GM18508 (cell line): Measurements from ENCODE around the gene TMCC3.
A peak's percentile ranks its signal among the peaks of the same experiment; 100 is the strongest.
"Not testable (repeated sequence)": the region's sequence is repeated elsewhere in the genome, so short reads cannot be mapped to it uniquely, and the experiment has no call there.

ENCODE experiments used
- ATAC-seq: cut with Tn5 transposase; IDR thresholded peaks from one replicate; pipeline ENCODE4 v1.9.1; 2021; ENCODE audit warnings: moderate number of reproducible peaks; ENCODE audit not compliant: insufficient read depth, unreplicated experiment

TMCC3 gene

DNA sequence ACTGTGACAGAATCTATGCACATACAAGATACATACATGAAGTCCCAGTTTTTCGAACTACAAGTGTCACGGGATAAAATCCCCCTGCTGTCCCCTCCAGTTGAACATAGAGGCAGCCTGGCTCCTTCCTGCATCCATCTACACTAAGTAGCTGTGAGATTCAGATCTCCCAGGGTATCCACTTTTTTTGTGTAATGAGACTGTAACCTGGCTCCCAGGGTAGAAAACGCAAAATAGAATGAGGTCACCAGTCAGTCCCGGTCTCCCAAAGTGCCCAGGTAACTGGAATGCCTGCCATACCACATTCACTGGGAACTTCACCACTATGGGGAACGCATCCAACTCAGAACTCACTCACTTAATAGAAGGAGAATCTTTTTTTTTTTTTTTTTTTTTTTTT lies 67.8 kb downstream of the TMCC3 start:
- ATAC-seq = no peak

DNA sequence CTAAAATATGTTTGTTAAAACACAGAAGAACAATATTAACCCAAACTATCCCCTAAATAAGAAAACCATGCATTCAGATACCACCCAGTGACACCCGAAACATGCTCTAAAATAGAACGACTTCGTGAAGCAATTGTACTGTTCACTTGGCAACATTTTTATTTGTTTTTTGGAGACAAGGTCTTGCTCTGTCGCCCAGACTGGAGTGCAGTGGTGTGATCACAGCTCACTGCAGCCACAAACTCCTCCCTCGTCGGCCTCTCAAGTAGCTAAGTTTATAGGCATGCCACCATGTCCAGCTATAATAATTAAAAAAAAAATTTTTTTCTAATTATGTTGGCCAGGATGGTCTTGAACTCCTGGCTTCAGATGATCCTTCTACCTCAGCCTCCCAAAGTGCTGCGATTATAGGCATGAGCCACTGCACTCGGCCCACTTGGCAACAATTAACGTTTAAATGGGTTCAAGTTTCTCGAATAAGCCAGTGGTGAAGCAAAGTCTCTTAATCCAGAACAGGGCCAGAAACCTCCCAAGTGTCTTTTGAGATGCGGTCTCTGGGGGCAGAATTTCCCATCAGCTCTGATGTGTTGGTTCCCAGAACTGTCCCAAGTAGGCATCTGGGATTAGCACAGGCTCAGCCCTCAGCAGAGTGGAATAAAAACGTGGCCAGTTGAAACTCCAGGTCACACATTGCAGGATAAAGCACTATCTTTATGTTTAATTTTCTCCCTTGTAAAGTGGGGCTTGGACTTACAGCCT lies 74.5 kb downstream of the TMCC3 start:
- ATAC-seq = no peak

DNA sequence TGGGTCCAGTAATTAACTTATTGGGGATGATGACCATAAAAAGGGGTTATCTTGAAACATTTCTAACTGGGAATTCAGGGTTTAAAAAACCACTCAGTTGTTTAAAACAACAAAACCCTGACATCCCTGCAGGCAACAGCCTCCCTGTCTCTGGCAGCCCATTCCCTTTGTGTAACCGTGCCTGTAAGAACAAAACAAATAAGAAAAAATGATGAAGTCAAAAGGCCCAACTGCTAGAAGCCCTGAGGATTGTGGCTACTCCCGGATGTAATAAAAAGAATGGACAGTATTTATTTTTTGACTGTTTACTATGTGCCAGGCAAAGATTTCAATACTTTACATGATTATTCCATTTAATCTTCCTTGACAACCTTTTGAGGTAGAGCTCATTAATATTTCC lies 75.3 kb downstream of the TMCC3 start:
- ATAC-seq = no peak

DNA sequence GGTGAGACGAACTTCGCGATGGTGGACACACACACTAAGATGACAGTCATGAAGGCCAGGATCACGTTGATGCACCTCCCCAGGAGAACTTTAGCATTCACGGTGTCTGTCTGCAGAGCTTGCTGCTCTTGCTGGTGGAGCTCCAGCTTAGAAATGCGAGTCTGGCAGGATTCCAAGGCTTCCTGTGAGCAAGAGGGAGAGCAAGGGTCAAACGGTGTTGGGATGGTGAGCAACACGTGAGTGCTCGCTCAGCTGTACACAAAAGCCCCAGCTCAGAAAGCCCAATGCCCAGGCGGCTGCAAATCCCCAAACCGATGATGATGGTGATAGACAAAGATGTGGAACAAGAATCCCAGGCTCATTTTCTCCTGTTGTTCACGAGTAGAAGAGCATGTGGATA lies 78.8 kb downstream of the TMCC3 start:
- no peak for ATAC-seq

DNA sequence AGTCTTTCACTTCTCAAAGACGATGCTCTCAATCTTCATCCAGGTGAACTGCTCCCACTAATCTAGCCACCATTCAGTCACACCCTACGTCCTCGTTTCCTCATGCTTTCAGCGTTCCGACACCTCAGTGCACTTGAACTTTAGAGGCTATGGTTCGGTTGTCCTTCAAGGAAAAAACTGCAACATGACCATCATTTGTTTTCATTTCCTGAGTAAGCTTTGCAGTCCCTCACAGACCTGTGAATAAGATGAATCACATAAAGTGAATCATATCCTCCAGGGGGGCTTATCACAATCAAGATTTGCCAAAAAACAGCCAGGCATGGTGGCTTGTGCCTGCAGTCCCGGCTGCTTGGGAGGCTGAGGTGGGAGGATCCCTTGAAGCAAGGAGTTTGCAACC lies 80.2 kb downstream of the TMCC3 start:
- no peak for ATAC-seq

DNA sequence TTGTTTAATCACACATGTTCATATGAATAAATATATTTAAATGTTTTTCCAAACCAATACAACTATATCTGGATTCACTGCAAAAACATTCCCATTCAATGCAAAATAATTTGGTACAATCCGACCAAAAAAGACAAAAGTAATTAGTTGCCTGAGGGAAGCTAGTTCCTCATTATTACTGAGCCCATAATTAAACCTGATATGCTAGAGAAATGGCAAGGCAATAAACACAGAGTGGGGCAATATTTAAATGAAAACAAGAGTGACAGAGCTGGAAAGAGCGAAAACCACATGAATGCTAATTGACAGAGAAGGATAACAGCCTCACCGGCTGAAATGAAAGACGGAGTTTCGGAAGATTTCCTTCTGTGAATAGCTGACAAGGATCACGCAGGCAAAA lies 82.6 kb downstream of the TMCC3 start:
- no peak for ATAC-seq

DNA sequence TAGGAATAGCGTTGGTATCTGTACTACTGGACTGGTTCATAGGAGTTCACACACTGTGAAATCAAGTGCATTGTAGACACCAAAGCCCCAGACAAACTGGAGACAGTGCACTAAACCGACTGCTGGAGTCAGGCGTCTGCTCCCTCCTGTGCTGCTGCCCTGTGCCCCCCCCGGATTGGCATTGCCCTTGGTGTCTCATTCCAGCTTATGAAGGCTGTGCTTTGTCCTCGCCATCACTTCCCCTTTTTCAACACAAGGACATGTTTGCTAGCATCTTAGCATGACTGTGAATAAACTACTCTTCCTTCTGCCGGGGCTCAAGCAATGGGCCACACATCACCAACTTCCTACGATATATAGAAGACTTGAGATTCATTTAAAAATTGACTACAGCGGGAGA lies 84.0 kb downstream of the TMCC3 start:
- ATAC-seq = no peak

GRCh38 chr12:94565683-94566082 lies 84.7 kb downstream of the TMCC3 start:
- ATAC-seq = no peak

GRCh38 chr12:94563286-94563685 lies 87.1 kb downstream of the TMCC3 start:
- ATAC-seq = no peak

DNA sequence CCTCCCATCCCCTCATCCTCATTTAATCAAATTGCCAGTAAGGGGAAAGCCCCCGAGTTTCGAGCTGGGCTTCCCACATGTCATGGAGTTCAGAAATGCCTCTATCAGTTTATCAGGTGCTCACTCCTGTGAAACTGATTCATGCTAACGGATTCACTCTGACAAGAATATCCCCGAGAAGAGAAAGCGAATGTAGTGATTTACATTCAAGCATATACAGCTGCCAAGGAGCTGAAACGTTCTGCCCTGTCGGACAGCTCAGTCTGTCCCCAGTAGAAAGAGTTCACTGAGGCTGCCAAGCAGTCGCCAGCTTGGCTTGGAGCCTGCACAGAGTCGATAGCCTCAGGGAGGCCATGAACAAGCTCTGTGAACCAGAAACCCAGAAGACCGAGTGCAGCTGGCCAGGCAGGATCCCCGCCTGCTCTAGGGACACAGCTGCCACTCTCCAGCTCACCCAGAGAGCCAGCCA lies 88.4 kb downstream of the TMCC3 start:
- peak; percentile 90 for ATAC-seq

- ATAC-seq = no peak
Measured at GRCh38 chr12:94560431-94561221, 89.7 kb downstream of the TMCC3 start.

- no peak for ATAC-seq
Measured at GRCh38 chr12:94558612-94559011, 91.7 kb downstream of the TMCC3 start.

- ATAC-seq = no peak
Measured at GRCh38 chr12:94557746-94558295, 92.5 kb downstream of the TMCC3 start.

DNA sequence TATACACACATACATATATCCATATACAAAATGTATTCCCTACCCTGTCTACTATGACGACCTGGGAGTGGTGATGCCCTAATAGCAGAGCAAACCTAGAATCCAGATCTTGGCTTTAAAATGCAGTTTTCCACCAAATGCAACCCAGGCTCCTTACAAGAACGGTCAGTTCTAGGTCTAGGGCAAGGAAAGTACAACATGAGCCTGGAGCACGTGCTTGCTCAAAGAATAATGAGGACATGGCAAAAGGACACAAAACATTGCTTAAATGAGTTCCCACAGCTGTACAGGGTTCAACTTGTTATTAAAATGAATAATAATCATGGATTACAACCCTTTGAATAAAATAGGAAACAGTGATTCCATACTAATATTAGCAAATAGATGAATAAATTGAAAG lies 94.7 kb downstream of the TMCC3 start:
- ATAC-seq = no peak

DNA sequence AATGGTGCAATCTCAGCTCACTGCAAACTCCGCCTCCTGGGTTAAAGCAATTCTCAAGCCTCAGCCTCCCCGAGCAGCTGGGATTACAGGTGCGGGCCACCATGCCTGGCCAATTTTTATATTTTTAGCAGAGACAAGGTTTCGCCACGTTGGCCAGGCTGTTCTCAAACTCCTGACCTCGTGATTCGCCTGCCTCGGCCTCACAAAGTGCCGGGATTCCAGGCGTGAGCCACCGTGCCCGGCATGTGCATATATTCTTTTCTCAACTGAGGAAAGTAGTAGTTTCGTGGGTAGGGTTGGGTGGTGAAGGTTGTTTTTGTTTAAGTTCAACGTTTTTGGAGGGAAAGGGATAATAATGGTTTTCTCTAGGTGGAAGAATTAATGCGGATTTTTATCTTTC lies 96.5 kb downstream of the TMCC3 start:
- no peak for ATAC-seq

DNA sequence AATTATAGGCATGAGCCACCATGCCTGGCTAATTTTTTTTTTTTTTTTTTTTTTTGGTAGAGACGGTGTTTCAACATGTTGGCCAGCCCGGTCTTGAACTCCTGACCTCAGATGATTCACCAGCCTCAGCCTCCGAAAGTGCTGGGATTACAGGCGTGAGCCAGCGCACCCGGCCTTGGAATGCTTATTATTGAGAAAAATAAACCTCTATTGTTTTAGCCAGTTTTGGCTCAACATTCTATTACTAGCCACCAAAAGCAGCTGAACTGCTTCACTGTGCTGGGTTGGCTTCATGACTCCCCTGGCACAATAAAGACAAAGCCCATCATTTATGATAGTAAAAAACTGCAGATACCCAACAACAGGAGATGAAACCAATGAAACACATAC lies 97.2 kb downstream of the TMCC3 start:
- no peak for ATAC-seq

GRCh38 chr12:94551810-94552209 lies 98.5 kb downstream of the TMCC3 start:
- no peak for ATAC-seq

GRCh38 chr12:94550964-94551363 lies 99.4 kb downstream of the TMCC3 start:
- no peak for ATAC-seq

DNA sequence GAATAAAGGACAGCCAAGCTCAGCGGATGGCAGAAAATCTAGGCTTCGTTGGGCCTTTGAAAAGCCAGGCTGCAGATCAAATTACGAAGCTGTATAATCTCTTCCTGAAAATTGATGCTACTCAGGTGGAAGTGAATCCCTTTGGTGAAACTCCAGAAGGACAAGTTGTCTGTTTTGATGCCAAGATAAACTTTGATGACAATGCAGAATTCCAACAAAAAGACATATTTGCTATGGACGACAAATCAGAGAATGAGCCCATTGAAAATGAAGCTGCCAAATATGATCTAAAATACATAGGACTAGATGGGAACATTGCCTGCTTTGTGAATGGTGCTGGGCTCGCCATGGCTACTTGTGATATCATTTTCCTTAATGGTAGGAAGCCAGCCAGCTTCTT lies 101.5 kb downstream of the TMCC3 start:
- ATAC-seq = not testable (repeated sequence)

DNA sequence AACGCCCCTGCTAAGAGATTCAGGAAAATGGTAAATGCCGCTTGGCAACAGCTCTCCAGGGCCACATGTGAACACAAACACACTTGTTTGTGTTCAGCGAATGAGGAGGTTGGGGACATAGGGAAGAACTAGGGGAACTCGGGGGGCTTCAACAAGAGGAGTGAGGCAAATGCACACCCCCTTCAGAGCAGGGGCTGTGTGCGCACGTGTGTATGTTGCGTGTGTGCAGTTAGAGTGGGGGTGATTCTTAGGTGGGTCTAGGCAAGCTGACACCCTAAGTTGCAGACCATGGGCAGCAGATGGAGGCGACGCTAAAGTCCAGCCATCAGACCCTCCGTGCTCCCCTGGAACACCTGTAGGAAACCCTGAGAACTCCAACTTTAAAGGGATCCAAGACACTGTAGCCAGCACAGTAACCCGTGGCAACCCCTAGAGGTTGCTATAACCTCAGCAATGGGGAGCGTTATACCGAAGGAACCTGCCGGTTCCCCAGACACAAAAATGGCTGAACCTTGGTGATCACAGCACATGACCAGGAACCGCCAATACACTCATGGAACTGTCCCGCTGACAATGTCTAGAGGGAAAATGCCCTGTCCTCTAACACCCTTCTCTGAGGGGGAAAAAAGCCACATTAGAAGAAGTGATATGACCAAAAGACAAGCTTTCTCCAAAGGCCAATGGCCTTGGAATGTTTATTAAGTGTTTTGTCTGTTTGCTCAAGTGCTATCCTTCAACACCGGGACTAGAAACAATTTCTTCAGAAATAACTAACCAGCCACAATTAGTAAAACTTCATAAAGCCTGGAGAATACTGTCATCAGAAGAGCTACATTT lies 104.2 kb downstream of the TMCC3 start:
- no peak for ATAC-seq

- no peak for ATAC-seq
Measured at GRCh38 chr12:94544355-94544754, 106.0 kb downstream of the TMCC3 start.
